ENCODE measurements around the gene CNTNAP5. TPM values are rescaled to one million over a fixed set of nuclear protein-coding genes. Genes with fewer than 3 reads are reported as not detected.

Gene CNTNAP5
- total RNA-seq, 1 donor = not detected

- no peak for DNase-seq (ENCODE audit: low read depth)
- TF ChIP-seq CTCF (IDR thresholded peaks at IDR 0.05; ENCODE audit: insufficient read depth, low read depth, low read length) = no peak
- no peak overlapping the region for H3K4me3 ChIP-seq (ENCODE audit: low read depth, low read length)
Measured at GRCh38 chr2:124753842-124754241, 728.8 kb downstream of the CNTNAP5 start.

- DNase-seq (ENCODE audit: low read depth) = peak; percentile 10
- no peak overlapping the region for H3K4me3 ChIP-seq (ENCODE audit: low read depth, low read length)
- no peak for TF ChIP-seq CTCF (IDR thresholded peaks at IDR 0.05; ENCODE audit: insufficient read depth, low read depth, low read length)
Measured at GRCh38 chr2:124755386-124755785, 730.3 kb downstream of the CNTNAP5 start.

GRCh38 chr2:124756048-124756447 is 731.0 kb downstream of the CNTNAP5 start:
- DNase-seq (ENCODE audit: low read depth) = no peak
- no peak for TF ChIP-seq CTCF (IDR thresholded peaks at IDR 0.05; ENCODE audit: insufficient read depth, low read depth, low read length)

GRCh38 chr2:124762388-124762787 is 737.3 kb downstream of the CNTNAP5 start:
- DNase-seq (ENCODE audit: low read depth) = no peak
- no peak for TF ChIP-seq CTCF (IDR thresholded peaks at IDR 0.05; ENCODE audit: insufficient read depth, low read depth, low read length)
- no peak overlapping the region for H3K4me3 ChIP-seq (ENCODE audit: low read depth, low read length)

More at GRCh38 chr2:124756048-124756447, 731.0 kb downstream of the CNTNAP5 start:
- H3K4me3 ChIP-seq (ENCODE audit: low read depth, low read length) = no peak overlapping the region

- no peak overlapping the region for H3K4me3 ChIP-seq (ENCODE audit: low read depth, low read length)
- no peak for DNase-seq (ENCODE audit: low read depth)
- TF ChIP-seq CTCF (IDR thresholded peaks at IDR 0.05; ENCODE audit: insufficient read depth, low read depth, low read length) = no peak
Measured at GRCh38 chr2:124763611-124764010, 738.5 kb downstream of the CNTNAP5 start.

GRCh38 chr2:124774781-124775180 is 749.7 kb downstream of the CNTNAP5 start:
- TF ChIP-seq CTCF (IDR thresholded peaks at IDR 0.05; ENCODE audit: insufficient read depth, low read depth, low read length) = no peak
- H3K4me3 ChIP-seq (ENCODE audit: low read depth, low read length) = no peak overlapping the region
- no peak for DNase-seq (ENCODE audit: low read depth)

- no peak overlapping the region for H3K4me3 ChIP-seq (ENCODE audit: low read depth, low read length)
- no peak for TF ChIP-seq CTCF (IDR thresholded peaks at IDR 0.05; ENCODE audit: insufficient read depth, low read depth, low read length)
- no peak for DNase-seq (ENCODE audit: low read depth)
Measured at GRCh38 chr2:124776332-124776731, 751.2 kb downstream of the CNTNAP5 start.
